GM18873 (cell line): Measurements from ENCODE around the gene LRRTM1.

Experiments
- ATAC-seq: cut with Tn5 transposase; IDR thresholded peaks from one replicate; pipeline ENCODE4 v1.9.1; 2021; ENCODE audit warnings: mild to moderate bottlenecking, moderate library complexity, moderate number of reproducible peaks; ENCODE audit not compliant: unreplicated experiment, low FRiP score

Gene LRRTM1

GRCh38 chr2:80252294-80252986 is 52.1 kb downstream of the LRRTM1 start:
- ATAC-seq = no peak
